ENCODE results near the gene CDH11. TPM values are rescaled to one million over a fixed set of nuclear protein-coding genes. Genes with fewer than 3 reads are reported as not detected.
A peak's percentile ranks its signal among the peaks of the same experiment; 100 is the strongest.

Gene CDH11
- polyA plus RNA-seq, 1 donor (not counting 4 experiments of a cell fraction or from before 2014, with no cell fraction given), result 36.8 TPM

DNA sequence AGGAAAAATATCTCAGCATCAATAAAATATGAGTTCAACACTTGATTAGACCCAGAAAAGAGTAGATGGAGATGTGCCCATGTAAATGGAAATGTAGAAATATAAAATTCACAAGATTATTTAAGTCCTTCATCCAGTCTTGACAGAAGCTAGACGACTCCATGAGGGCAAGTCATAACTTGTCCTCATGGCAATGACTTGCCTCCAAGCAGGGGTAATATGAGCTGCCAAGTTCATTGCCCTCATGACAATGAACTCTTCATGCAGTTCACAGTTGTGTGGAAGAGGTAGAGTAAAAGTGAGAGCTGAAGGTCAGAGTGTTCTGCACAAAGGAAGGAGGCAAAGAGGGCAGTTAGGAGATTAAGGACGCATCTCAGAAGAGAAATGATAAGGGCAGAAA lies 22.3 kb downstream of the CDH11 start:
- no peak for DNase-seq (ENCODE audit: low read depth, low spot score)
- peak; percentile 83 for FAIRE-seq
- dilution Hi-C loops (cut with MboI; ENCODE audit: extremely low pct_ligation_motif_present, low sequenced_read_pairs), result no loop called here
- H3K27ac ChIP-seq (ENCODE audit: control insufficient read depth, insufficient read depth, low read length), result no peak overlapping the region
- no peaks in the 10 kb centered on the region for H3K9me1 ChIP-seq (ENCODE audit: control insufficient read depth, extremely low read depth, insufficient read depth, low read length)
- no peak overlapping the region for H2AFZ ChIP-seq (ENCODE audit: control insufficient read depth, low read length)
- H3K79me2 ChIP-seq (ENCODE audit: control insufficient read depth, insufficient read depth, low read length), result peaks cover 54% of the 10 kb centered on the region
- no peak overlapping the region for H3K4me3 ChIP-seq (ENCODE audit: control insufficient read depth in 2 of 3, extremely low read depth in 1 of 3, insufficient read depth in 2 of 3, low read depth in 1 of 3, low read length in 3 of 3)
- peaks cover 3% of the 10 kb centered on the region for H3K4me1 ChIP-seq (ENCODE audit: control insufficient read depth, extremely low read depth, insufficient read depth, low read length)
- H3K27me3 ChIP-seq (ENCODE audit: control insufficient read depth, extremely low read depth, insufficient read depth, low read length), result no peaks in the 10 kb centered on the region
- H3K36me3 ChIP-seq (ENCODE audit: control insufficient read depth in 2 of 2, extremely low read depth in 1 of 2, insufficient read depth in 2 of 2, low read length in 2 of 2), result no peaks in the 10 kb centered on the region
- no peaks in the 10 kb centered on the region for H4K20me1 ChIP-seq (ENCODE audit: control insufficient read depth, extremely low read depth, insufficient read depth, low read length)
- no peak overlapping the region for H3K4me2 ChIP-seq (ENCODE audit: control insufficient read depth, extremely low read depth, insufficient read depth, low read depth, low read length)
- no peak overlapping the region for H3K9ac ChIP-seq (ENCODE audit: control insufficient read depth, extremely low read depth, insufficient read depth, low read length)
- TF ChIP-seq, protein P1, sequence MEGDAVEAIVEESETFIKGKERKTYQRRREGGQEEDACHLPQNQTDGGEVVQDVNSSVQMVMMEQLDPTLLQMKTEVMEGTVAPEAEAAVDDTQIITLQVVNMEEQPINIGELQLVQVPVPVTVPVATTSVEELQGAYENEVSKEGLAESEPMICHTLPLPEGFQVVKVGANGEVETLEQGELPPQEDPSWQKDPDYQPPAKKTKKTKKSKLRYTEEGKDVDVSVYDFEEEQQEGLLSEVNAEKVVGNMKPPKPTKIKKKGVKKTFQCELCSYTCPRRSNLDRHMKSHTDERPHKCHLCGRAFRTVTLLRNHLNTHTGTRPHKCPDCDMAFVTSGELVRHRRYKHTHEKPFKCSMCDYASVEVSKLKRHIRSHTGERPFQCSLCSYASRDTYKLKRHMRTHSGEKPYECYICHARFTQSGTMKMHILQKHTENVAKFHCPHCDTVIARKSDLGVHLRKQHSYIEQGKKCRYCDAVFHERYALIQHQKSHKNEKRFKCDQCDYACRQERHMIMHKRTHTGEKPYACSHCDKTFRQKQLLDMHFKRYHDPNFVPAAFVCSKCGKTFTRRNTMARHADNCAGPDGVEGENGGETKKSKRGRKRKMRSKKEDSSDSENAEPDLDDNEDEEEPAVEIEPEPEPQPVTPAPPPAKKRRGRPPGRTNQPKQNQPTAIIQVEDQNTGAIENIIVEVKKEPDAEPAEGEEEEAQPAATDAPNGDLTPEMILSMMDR (optimal IDR thresholded peaks at IDR 0.05 in 1 of 3, IDR thresholded peaks at IDR 0.05 in 1 of 3, conservative IDR thresholded peaks at IDR 0.05 in 1 of 3; ENCODE audit: extremely low read depth in 1 of 3, insufficient read depth in 2 of 3, low read length in 3 of 3), result no peak
- no peak for TF ChIP-seq EZH2 (IDR thresholded peaks at IDR 0.05; ENCODE audit: low read length)
- H3K9me3 ChIP-seq (ENCODE audit: control insufficient read depth, low read depth, low read length), result no peaks in the 10 kb centered on the region

DNA sequence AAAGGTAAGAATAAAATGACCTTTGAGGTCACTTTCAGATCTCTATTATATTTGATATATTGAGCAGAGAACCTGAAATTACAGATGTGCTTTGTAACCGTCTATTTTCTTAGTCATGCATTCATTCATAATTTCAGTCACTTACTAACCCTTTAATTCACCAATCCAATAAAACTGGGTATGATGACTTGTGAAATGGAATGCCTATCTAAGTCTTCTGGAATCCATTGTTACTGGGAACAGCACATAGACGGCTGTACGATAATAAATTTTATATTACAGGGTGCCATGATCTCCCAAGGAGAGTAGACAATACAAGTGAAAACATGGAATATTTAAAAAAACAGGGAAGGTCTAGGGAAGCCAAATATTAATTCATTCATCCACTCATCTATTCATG lies 22.9 kb downstream of the CDH11 start:
- H3K4me3 ChIP-seq (ENCODE audit: control insufficient read depth in 2 of 3, extremely low read depth in 1 of 3, insufficient read depth in 2 of 3, low read depth in 1 of 3, low read length in 3 of 3), result no peak overlapping the region
- no peaks in the 10 kb centered on the region for H3K36me3 ChIP-seq (ENCODE audit: control insufficient read depth in 2 of 2, extremely low read depth in 1 of 2, insufficient read depth in 2 of 2, low read length in 2 of 2)
- H3K79me2 ChIP-seq (ENCODE audit: control insufficient read depth, insufficient read depth, low read length), result peaks cover 47% of the 10 kb centered on the region
- no peak overlapping the region for H3K27ac ChIP-seq (ENCODE audit: control insufficient read depth, insufficient read depth, low read length)
- FAIRE-seq (no peak), DNase-seq (ENCODE audit: low read depth, low spot score) (no peak)
- dilution Hi-C loops (cut with MboI; ENCODE audit: extremely low pct_ligation_motif_present, low sequenced_read_pairs), result no loop called here
- H2AFZ ChIP-seq (ENCODE audit: control insufficient read depth, low read length), result no peak overlapping the region
- no peaks in the 10 kb centered on the region for H3K9me3 ChIP-seq (ENCODE audit: control insufficient read depth, low read depth, low read length)
- TF ChIP-seq, protein P1 (optimal IDR thresholded peaks at IDR 0.05 in 1 of 3, IDR thresholded peaks at IDR 0.05 in 1 of 3, conservative IDR thresholded peaks at IDR 0.05 in 1 of 3; ENCODE audit: extremely low read depth in 1 of 3, insufficient read depth in 2 of 3, low read length in 3 of 3), result no peak
- no peak for TF ChIP-seq EZH2 (IDR thresholded peaks at IDR 0.05; ENCODE audit: low read length)
- H3K9ac ChIP-seq (ENCODE audit: control insufficient read depth, extremely low read depth, insufficient read depth, low read length), result no peak overlapping the region
- peaks cover 3% of the 10 kb centered on the region for H3K4me1 ChIP-seq (ENCODE audit: control insufficient read depth, extremely low read depth, insufficient read depth, low read length)
- no peaks in the 10 kb centered on the region for H4K20me1 ChIP-seq (ENCODE audit: control insufficient read depth, extremely low read depth, insufficient read depth, low read length)
- H3K4me2 ChIP-seq (ENCODE audit: control insufficient read depth, extremely low read depth, insufficient read depth, low read depth, low read length), result no peak overlapping the region
- H3K9me1 ChIP-seq (ENCODE audit: control insufficient read depth, extremely low read depth, insufficient read depth, low read length), result no peaks in the 10 kb centered on the region
- H3K27me3 ChIP-seq (ENCODE audit: control insufficient read depth, extremely low read depth, insufficient read depth, low read length), result no peaks in the 10 kb centered on the region
